COLO829 (cell line): ENCODE measurements around the gene CXCL3.
A peak's percentile ranks its signal among the peaks of the same experiment; 100 is the strongest.

ENCODE experiments used
- DNase-seq: peaks from one replicate; pipeline ENCODE4 v3.0.0; 2012; ENCODE audit warnings: low spot score

The CXCL3 gene

GRCh38 chr4:74055498-74055897 is 17.0 kb upstream of the CXCL3 start:
- no peak for DNase-seq

DNA sequence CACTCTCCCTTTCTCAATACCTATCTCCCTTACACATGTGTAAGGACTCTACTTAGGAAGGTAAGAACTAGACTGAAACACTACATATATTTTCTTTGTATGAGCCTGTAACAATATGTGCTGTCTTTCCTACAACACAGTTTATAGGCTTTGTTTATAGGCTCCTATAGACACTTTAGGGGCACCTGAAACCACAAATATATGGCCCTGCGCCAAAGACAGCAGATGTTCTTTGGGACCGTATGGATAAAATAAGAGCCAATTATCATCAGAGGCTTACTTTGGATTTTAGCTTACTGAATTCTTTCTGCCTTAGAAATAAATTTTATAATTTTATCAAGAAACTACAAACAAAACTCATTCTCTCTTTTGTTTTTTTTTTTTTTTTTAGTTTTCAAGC is 16.6 kb upstream of the CXCL3 start:
- no peak for DNase-seq

DNA sequence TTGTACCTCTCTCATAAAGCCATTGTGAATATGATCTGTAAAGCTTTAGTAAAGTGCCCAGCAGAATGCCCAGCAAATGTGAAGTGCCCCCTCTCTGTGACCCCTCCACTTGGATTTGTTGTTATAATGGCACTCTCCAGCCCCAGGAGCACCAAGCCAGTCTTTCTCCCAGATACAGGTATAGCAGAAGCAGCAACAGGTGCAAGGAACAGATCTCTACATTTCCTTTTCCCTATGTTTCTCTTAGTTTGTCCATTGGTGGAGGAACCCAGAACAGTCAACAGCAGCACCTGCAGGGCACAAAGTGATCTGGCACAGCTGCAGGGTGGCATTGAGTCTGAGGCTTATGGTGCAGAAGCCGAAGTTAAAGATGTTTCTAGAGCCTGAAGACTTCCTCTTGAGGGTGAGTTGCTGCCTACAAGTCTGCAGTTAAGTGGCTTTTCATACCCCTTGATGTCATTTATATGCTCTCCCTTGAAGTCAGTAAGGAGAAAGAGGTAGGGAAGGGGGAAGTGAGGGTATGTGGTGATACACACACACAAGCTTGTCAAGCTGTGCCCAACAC is 16.1 kb upstream of the CXCL3 start:
- no peak for DNase-seq

DNA sequence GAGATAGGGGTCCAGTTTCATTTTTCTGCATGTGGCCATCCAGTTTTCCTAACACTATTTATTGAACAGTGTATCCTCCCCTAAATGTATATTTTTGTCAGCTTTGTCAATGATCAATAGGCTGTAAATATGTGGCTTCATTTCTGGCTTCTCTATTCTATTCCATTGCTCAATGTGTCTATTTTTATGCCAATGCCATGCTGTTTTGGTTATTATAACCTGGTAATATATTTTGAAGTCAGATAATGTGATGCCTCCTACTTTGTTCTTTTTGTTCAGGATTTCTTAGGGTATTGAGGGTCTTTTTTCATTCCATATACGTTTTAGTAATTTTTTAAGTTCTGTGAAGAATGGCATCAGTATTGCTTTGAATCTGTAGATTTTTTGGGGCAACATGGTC is 8.7 kb upstream of the CXCL3 start:
- DNase-seq, result no peak

DNA sequence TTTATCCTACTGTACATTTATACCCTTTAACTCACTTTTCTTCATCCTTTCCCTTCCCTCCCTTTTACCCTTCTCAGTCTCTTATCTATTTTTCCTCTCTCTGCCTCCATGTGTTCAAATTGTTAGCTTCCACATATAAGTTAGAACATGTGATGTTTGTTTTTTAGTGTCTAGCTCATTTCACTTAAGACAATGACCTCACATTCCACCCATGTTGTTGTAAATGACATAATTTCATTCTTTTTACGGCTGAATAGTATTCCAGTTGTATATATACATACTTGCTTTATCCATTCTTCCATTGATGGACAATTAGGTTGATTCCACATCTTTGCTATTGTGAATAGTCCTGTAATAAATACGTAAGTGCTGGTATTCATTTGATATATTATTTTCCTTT is 7.3 kb upstream of the CXCL3 start:
- no peak for DNase-seq

GRCh38 chr4:74045247-74045646 is 6.8 kb upstream of the CXCL3 start:
- no peak for DNase-seq

GRCh38 chr4:74044677-74045076 is 6.2 kb upstream of the CXCL3 start:
- no peak for DNase-seq

GRCh38 chr4:74042681-74043080 is 4.2 kb upstream of the CXCL3 start:
- DNase-seq, result no peak

GRCh38 chr4:74041418-74041817 is 2.9 kb upstream of the CXCL3 start:
- no peak for DNase-seq

DNA sequence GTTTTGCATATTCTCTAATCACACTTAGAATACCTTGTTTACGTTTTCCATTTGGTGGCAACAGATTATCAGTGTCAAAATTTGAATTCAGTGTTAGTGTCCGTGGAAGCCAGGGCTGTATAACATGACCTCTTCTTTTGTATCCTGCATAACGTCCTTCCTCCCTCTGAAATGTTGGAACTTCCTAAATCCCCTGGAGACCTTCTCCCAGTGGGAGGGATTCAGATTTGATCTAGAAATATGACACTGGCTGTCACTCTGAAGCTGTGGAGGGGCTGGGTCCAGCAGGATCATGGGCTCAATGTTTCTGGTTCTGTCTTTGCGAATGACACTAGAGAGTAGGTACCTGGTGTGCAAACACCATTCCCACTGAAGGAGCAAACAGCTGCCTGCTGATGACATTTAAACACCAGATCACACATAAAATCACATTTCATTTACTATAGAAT is 850 bp upstream of the CXCL3 start:
- DNase-seq, result peak; percentile 16

DNA sequence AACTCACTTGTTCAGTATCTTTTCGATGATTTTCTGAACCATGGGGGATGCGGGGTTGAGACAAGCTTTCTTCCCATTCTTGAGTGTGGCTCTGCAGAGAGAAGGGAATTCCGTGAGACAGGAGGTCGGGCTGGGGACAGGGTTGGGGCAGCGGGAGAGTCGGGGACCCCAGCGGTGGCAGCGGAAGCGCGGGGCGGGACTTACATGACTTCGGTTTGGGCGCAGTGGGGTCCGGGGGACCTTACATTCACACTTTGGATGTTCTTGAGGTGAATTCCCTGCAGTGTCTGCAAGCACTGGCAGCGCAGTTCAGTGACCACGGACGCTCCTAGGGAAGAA is 434 bp downstream of the CXCL3 start:
- DNase-seq, result no peak

DNA sequence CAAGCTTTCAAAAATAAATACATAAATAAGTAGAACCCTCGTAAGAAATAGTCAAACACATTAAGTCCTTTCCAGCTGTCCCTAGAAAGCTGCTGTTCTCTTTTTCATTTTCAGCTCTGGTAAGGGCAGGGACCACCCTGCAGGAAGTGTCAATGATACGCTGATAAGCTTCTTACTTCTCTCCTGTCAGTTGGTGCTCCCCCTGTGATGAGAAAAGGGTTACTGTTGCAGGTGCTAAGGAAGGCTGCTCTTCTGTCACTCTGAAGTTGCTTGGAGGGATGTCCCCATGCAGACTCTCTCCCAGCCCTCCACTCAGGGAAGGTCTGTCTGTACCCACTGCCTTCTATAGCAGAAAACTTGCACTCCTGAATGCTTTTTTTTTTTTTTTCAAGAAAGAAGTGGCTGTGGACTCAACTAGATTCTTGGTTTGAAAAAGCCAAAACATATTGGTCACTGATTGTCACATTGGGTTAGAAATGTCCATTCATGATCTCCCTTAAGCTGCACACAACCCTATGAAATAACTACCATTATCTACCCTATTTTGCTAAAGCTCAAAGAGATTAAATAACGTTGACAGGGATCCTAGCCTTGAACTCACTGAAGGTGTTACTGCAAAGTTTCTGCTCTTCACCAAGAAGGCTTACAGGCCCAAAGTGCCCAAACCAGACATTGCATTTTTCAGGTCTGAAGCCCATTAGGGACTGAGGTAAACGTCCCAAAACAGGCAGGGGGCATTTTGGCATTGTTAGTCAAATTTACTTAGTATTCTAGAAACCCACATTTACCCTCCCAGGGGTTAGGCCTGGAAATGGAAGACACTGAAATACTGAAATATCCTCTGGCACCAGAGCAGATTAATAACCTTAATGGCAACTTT is 1.2 kb downstream of the CXCL3 start:
- DNase-seq, result no peak

DNA sequence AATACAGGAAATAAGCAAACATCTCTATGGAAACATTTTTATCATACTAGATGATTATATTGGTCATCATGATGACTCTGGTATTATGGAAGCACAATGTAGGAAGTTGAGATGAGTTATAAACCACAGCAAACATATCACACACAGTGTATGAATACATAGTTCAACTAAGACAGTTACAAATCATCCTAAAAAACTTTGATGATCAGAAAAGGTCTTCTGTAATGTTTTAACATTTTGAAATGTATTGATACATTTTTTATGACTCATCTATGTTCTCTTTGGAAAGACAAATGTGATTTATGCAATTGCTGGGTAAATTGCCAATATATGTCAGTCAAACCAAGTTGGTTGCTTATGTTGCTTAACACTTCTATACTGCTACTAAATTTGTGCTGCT is 4.8 kb downstream of the CXCL3 start:
- DNase-seq, result no peak

DNA sequence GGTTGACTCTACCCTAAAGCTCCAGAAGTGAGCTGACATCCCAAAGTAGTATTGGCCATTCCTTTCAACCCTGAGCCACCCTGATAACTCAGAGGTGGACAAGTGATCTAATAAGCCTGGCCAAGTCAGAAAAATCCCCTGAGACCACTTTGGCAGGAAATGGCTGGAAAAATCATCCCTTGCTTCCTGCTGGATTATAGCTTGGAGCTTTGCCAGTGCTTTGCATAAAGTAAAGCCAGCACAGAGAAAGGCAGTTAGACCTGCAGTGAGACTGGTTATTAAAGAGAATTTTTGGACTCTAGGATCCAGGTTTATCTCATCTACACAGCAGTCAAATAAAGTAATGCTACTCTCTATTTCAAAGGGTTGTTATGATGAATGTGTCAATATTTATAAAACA is 6.4 kb downstream of the CXCL3 start:
- DNase-seq, result peak; percentile 35

- DNase-seq, result no peak
Observed at GRCh38 chr4:74031576-74031975, 6.9 kb downstream of the CXCL3 start.

GRCh38 chr4:74030285-74030684 is 8.2 kb downstream of the CXCL3 start:
- no peak for DNase-seq

DNA sequence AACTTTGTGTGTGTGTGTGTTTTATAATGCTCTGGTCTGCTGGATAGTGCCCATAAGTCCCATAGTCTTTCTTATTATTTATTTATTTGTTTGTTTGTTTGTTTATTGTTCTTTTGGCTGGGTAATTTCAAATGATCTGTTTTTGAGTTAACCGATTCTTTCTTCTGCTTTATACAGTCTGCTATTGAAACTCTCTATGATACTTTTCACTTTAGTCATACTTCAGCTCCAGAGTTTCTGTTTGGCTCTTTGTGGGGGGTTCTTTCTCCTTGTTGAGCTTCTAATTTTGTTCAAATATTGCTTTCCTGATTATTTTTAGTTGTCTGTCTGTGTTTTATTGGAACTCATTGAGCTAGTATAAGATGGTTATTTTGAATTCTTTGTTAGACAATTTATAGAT is 10.0 kb downstream of the CXCL3 start:
- DNase-seq, result no peak

DNA sequence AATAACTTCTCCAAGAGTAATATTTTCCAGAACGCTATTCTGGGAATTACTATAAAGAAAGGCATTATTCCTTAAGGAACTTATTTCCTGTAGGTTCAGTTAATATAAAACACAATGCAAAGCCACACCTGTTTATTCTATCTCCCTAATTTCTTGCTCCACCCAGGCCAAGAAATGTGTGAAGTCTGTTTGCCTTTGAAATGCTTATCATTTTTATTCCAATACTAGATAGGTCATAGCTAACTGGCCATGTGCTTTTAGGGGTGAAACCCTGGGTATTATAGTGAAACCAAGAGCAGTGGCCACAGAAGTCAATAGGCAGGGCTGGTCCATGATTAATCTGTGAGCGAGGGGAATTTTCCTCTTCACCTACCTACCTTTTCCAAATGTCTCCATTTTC is 14.8 kb downstream of the CXCL3 start:
- no peak for DNase-seq

DNA sequence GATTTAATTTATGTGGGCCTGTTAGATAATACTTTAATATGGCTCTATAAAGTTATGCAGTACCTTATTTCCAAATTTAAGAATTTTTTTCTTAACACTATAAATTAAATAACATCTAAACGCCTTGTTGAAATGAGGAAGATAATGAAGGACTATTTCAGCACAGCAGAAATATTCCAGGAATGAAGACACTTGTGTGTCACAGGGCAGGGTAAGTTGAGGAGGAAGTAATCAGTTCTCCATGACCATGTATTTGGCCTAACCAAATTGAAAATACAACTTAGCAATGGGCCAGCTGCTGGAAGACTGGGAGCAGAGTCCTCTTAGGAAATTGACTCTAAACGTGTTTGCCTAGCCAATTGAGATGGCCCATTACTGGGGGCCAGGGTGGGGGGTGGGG is 16.9 kb downstream of the CXCL3 start:
- DNase-seq, result no peak

DNA sequence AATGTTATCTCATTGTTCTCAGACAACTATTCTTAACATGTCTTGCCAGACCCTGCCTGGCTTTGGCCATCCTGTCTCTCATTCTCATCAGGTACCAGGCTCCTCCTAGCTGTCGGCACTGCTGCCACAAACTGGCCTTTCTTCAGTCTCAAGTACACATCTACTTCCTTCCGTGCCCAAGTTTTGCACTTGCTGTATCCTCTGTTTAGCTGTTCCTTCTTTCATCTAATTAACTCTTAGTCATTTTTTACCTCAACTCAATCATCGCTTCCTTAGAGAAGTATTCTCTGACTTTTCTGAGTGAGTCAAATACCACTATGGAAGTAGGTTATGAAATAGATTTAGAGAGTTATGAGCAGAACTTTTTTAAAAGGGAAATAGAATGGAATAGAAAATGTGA is 19.7 kb downstream of the CXCL3 start:
- no peak for DNase-seq

GRCh38 chr4:74018116-74018515 is 20.4 kb downstream of the CXCL3 start:
- no peak for DNase-seq

GRCh38 chr4:74016068-74016467 is 22.4 kb downstream of the CXCL3 start:
- peak; percentile 36 for DNase-seq

- DNase-seq, result no peak
Observed at GRCh38 chr4:74015126-74015780, 23.2 kb downstream of the CXCL3 start.
